ENCODE results near the gene CLCNKA.

- TF ChIP-seq CTCF (IDR thresholded peaks at IDR 0.05; ENCODE audit: low read length) (no peak), EZH2phosphoT487 (IDR thresholded peaks at IDR 0.05; ENCODE audit: low read length) (no peak)
These were observed 1.5 kb upstream of the CLCNKA start for GRCh38 chr1:16020325-16020724.
